ENCODE data around the gene NMT1.

The NMT1 gene

GRCh38 chr17:45018848-45019711 lies 42.0 kb upstream of the NMT1 start:
- H3K27ac ChIP-seq (ENCODE audit: extremely low read depth, low read depth, low read length) = peak overlapping the region; percentile 27; the same call in 1 of the 2 replicates
- CTCF ChIA-PET = interaction anchor here (0.6 to 8.7 kb wide), 25 partner anchors 10 to 338 kb away, joined by 3 to 296 read pairs (median 5); no protein-coding TSS in a partner anchor
- H3K9me3 ChIP-seq (ENCODE audit: control insufficient read depth, insufficient read depth, low read depth, low read length) = no peaks in the 10 kb centered on the region
- H3K4me1 ChIP-seq (ENCODE audit: control insufficient read depth, insufficient read depth, low read length) = peaks cover 3% of the 10 kb centered on the region; the same call in 1 of the 2 replicates
- H3K4me3 ChIP-seq (ENCODE audit: low read depth, low read length) = peak overlapping the region; percentile 34
- POLR2A ChIA-PET = interaction anchor here (0.5 to 2.0 kb wide), 3 partner anchors 28 to 156 kb away, joined by 3 to 7 read pairs (median 6); no protein-coding TSS in a partner anchor
- H3K36me3 ChIP-seq (ENCODE audit: control insufficient read depth in 2 of 2, insufficient read depth in 1 of 2, low read length in 2 of 2) = peaks cover 0 to 16% of the 10 kb centered on the region in 2 experiments; a peak in 1 of 3 replicates
- 0 out of 2 replicates have a peak, but pooled peaks have one; percentile 20 for TF ChIP-seq ZEB2 (tag by site-specific recombination; IDR thresholded peaks at IDR 0.05)
- no peak for TF ChIP-seq ZXDB (tag by site-specific recombination; IDR thresholded peaks at IDR 0.05)
- TF ChIP-seq ZNF24 (tag by site-specific recombination; IDR thresholded peaks at IDR 0.05) = no peak
- TF ChIP-seq, protein P1, sequence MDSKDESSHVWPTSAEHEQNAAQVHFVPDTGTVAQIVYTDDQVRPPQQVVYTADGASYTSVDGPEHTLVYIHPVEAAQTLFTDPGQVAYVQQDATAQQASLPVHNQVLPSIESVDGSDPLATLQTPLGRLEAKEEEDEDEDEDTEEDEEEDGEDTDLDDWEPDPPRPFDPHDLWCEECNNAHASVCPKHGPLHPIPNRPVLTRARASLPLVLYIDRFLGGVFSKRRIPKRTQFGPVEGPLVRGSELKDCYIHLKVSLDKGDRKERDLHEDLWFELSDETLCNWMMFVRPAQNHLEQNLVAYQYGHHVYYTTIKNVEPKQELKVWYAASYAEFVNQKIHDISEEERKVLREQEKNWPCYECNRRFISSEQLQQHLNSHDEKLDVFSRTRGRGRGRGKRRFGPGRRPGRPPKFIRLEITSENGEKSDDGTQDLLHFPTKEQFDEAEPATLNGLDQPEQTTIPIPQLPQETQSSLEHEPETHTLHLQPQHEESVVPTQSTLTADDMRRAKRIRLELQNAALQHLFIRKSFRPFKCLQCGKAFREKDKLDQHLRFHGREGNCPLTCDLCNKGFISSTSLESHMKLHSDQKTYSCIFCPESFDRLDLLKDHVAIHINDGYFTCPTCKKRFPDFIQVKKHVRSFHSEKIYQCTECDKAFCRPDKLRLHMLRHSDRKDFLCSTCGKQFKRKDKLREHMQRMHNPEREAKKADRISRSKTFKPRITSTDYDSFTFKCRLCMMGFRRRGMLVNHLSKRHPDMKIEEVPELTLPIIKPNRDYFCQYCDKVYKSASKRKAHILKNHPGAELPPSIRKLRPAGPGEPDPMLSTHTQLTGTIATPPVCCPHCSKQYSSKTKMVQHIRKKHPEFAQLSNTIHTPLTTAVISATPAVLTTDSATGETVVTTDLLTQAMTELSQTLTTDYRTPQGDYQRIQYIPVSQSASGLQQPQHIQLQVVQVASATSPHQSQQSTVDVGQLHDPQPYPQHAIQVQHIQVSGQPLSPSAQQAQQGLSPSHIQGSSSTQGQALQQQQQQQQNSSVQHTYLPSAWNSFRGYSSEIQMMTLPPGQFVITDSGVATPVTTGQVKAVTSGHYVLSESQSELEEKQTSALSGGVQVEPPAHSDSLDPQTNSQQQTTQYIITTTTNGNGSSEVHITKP (tag by site-specific recombination; IDR thresholded peaks at IDR 0.05) = peak; percentile 8; the same call in 1 of the 2 replicates
- peak; percentile 88 for TF ChIP-seq ZBTB8A (tag by site-specific recombination; IDR thresholded peaks at IDR 0.05)
- TF ChIP-seq, protein P2, sequence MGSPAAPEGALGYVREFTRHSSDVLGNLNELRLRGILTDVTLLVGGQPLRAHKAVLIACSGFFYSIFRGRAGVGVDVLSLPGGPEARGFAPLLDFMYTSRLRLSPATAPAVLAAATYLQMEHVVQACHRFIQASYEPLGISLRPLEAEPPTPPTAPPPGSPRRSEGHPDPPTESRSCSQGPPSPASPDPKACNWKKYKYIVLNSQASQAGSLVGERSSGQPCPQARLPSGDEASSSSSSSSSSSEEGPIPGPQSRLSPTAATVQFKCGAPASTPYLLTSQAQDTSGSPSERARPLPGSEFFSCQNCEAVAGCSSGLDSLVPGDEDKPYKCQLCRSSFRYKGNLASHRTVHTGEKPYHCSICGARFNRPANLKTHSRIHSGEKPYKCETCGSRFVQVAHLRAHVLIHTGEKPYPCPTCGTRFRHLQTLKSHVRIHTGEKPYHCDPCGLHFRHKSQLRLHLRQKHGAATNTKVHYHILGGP (tag by site-specific recombination; IDR thresholded peaks at IDR 0.05) = no peak
- TF ChIP-seq ZNF23 (tag by site-specific recombination; IDR thresholded peaks at IDR 0.05; ENCODE audit: borderline replicate concordance) = no peak
- no peak for TF ChIP-seq ZNF621 (tag by site-specific recombination; IDR thresholded peaks at IDR 0.05)
- no peak for TF ChIP-seq ZNF530 (tag by site-specific recombination; IDR thresholded peaks at IDR 0.05; ENCODE audit: low read depth)
- 0 out of 2 replicates have a peak, but pooled peaks have one; percentile 45 for TF ChIP-seq YY1 (tag by site-specific recombination; IDR thresholded peaks at IDR 0.05)
- TF ChIP-seq EGR2 (tag by site-specific recombination; IDR thresholded peaks at IDR 0.05; ENCODE audit: low read depth) = peak; percentile 69
- TF ChIP-seq GLIS2 (tag by site-specific recombination; IDR thresholded peaks at IDR 0.05) = peak; percentile 73
- TF ChIP-seq ZNF274 (IDR thresholded peaks at IDR 0.05; ENCODE audit: low read length) = no peak
- no peak for TF ChIP-seq ZNF274 (tag by site-specific recombination; IDR thresholded peaks at IDR 0.05; ENCODE audit: borderline replicate concordance)
- TF ChIP-seq ZNF423 (tag by site-specific recombination; IDR thresholded peaks at IDR 0.05) = peak; percentile 96
- TF ChIP-seq ZNF768 (tag by site-specific recombination; IDR thresholded peaks at IDR 0.05) = no peak
- TF ChIP-seq KLF8 (tag by site-specific recombination; IDR thresholded peaks at IDR 0.05) = no peak; the same call in 1 of the 2 replicates
- TF ChIP-seq ZNF335 (tag by site-specific recombination; conservative IDR thresholded peaks at IDR 0.05) = peak; percentile 80
- TF ChIP-seq IKZF3 (tag by site-specific recombination; IDR thresholded peaks at IDR 0.05) = peak; percentile 41; the same call in 1 of the 2 replicates
- TF ChIP-seq OSR2 (tag by site-specific recombination; IDR thresholded peaks at IDR 0.05) = no peak
- TF ChIP-seq ZFHX2 (tag by site-specific recombination; conservative IDR thresholded peaks at IDR 0.05) = peak; percentile 97
- TF ChIP-seq ZNF366 (tag by site-specific recombination; conservative IDR thresholded peaks at IDR 0.05) = no peak
- 0 out of 2 replicates have a peak, but pooled peaks have one; percentile 13 for TF ChIP-seq PATZ1 (tag by site-specific recombination; IDR thresholded peaks at IDR 0.05)
- TF ChIP-seq ZBTB20 (tag by site-specific recombination; IDR thresholded peaks at IDR 0.05) = peak; percentile 72
- TF ChIP-seq ZNF596 (tag by site-specific recombination; IDR thresholded peaks at IDR 0.05) = 0 out of 2 replicates have a peak, but pooled peaks have one; percentile 11
- TF ChIP-seq ZNF561 (tag by site-specific recombination; IDR thresholded peaks at IDR 0.05; ENCODE audit: borderline replicate concordance) = 0 out of 2 replicates have a peak, but pooled peaks have one; percentile 56
- TF ChIP-seq GLIS1 (tag by site-specific recombination; IDR thresholded peaks at IDR 0.05) = peak; percentile 50; the same call in 1 of the 2 replicates
- peak; percentile 63; the same call in 1 of the 2 replicates for TF ChIP-seq ZNF660 (tag by site-specific recombination; IDR thresholded peaks at IDR 0.05)
- TF ChIP-seq ZBTB1 (tag by site-specific recombination; IDR thresholded peaks at IDR 0.05) = no peak
- TF ChIP-seq ATF2 (tag by site-specific recombination; IDR thresholded peaks at IDR 0.05; ENCODE audit: low read depth) = no peak

Measured in HEK293 (cell line).